ENCODE results near the gene UBQLN4. TPM values are rescaled to one million over a fixed set of nuclear protein-coding genes. Genes with fewer than 3 reads are reported as not detected.

The UBQLN4 gene
- total and polyA plus RNA-seq, 2 donors (not counting 3 experiments of a cell fraction or from before 2014, with no cell fraction given), result 50.5 to 50.8 TPM

- no peak overlapping the region for H3K4me3 ChIP-seq (replicated peaks in 1 of 3; ENCODE audit: insufficient read depth in 1 of 3, low read depth in 1 of 3, low read length in 3 of 3)
- no peaks in the 10 kb centered on the region for H3K9me1 ChIP-seq (replicated peaks; ENCODE audit: control insufficient read depth, extremely low read depth, insufficient read depth, low read length)
- no peaks in the 10 kb centered on the region for H3K36me3 ChIP-seq (ENCODE audit: control insufficient read depth in 2 of 2, extremely low read depth in 1 of 2, insufficient read depth in 2 of 2, low read length in 2 of 2)
- H3K9me3 ChIP-seq (replicated peaks; ENCODE audit: control insufficient read depth, insufficient read depth, low read length), result no peaks in the 10 kb centered on the region
- POLR2A ChIA-PET, result interaction anchor here (0.5 kb wide), 1 partner anchor 247 kb away, joined by 4 read pairs; no protein-coding TSS in a partner anchor
- no peak overlapping the region for H3K9ac ChIP-seq (replicated peaks; ENCODE audit: extremely low read depth, insufficient read depth, low read length)
- BruUV-seq (replicated peaks), result no TSS peak
- TF ChIP-seq EZH2 (IDR thresholded peaks at IDR 0.05; ENCODE audit: borderline replicate concordance, low read depth, low read length, severe bottlenecking), result no peak
- no peak for TF ChIP-seq POLR2A (IDR thresholded peaks at IDR 0.05; ENCODE audit: low read depth, low read length)
- TF ChIP-seq, protein P1, sequence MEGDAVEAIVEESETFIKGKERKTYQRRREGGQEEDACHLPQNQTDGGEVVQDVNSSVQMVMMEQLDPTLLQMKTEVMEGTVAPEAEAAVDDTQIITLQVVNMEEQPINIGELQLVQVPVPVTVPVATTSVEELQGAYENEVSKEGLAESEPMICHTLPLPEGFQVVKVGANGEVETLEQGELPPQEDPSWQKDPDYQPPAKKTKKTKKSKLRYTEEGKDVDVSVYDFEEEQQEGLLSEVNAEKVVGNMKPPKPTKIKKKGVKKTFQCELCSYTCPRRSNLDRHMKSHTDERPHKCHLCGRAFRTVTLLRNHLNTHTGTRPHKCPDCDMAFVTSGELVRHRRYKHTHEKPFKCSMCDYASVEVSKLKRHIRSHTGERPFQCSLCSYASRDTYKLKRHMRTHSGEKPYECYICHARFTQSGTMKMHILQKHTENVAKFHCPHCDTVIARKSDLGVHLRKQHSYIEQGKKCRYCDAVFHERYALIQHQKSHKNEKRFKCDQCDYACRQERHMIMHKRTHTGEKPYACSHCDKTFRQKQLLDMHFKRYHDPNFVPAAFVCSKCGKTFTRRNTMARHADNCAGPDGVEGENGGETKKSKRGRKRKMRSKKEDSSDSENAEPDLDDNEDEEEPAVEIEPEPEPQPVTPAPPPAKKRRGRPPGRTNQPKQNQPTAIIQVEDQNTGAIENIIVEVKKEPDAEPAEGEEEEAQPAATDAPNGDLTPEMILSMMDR (IDR thresholded peaks at IDR 0.05; ENCODE audit: extremely low read depth in 1 of 2, insufficient read depth in 1 of 2, low read depth in 1 of 2, low read length in 2 of 2), result no peak
- no peak for TF ChIP-seq FOS (IDR thresholded peaks at IDR 0.05; ENCODE audit: borderline replicate concordance, insufficient read depth, low read length)
- no peak for TF ChIP-seq GATA2 (IDR thresholded peaks at IDR 0.05; ENCODE audit: insufficient read depth, insufficient read length, low read depth, low read length)
- TF ChIP-seq, protein P2, sequence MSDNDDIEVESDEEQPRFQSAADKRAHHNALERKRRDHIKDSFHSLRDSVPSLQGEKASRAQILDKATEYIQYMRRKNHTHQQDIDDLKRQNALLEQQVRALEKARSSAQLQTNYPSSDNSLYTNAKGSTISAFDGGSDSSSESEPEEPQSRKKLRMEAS (IDR thresholded peaks at IDR 0.05; ENCODE audit: insufficient read depth, insufficient read length), result no peak
- no peak for TF ChIP-seq JUN (IDR thresholded peaks at IDR 0.05; ENCODE audit: borderline replicate concordance, insufficient read depth, insufficient read length, low read depth)
- TF ChIP-seq MYC (IDR thresholded peaks at IDR 0.05; ENCODE audit: low read depth, low read length), result no peak
- no peak for TF ChIP-seq POLR2AphosphoS5 (IDR thresholded peaks at IDR 0.05; ENCODE audit: insufficient read depth, low read depth, low read length)
- H3K79me2 ChIP-seq (ENCODE audit: control insufficient read depth, insufficient read depth, low read length), result no peaks in the 10 kb centered on the region
- no peak overlapping the region for H2AFZ ChIP-seq (ENCODE audit: low read depth, low read length)
- CTCF ChIA-PET, result interaction anchor here (2.7 to 4.4 kb wide), 3 partner anchors 12 to 65 kb away, joined by 19 to 22 read pairs (median 19); no protein-coding TSS in a partner anchor
- FAIRE-seq, result no peak
- no peak overlapping the region for H3K27ac ChIP-seq (ENCODE audit: insufficient read depth, low read depth, low read length)
- no peak for DNase-seq (ENCODE audit: low read depth, low spot score)
- H3K4me1 ChIP-seq (ENCODE audit: control insufficient read depth, extremely low read depth, insufficient read depth, low read length), result no peaks in the 10 kb centered on the region
- intact Hi-C loops (cut with micrococcal nuclease), result no loop called here
- no peak overlapping the region for H3K4me2 ChIP-seq (ENCODE audit: insufficient read depth, low read length)
- H3K27me3 ChIP-seq (ENCODE audit: control insufficient read depth in 2 of 2, insufficient read depth in 2 of 2, low read length in 2 of 2), result no peaks in the 10 kb centered on the region
- H4K20me1 ChIP-seq (replicated peaks; ENCODE audit: control insufficient read depth, extremely low read depth, insufficient read depth, low read length), result no peaks in the 10 kb centered on the region
- dilution Hi-C loops (cut with MboI; ENCODE audit: extremely low pct_ligation_motif_present, low sequenced_read_pairs), result no loop called here
Measured at GRCh38 chr1:156001662-156002171, 51.9 kb downstream of the UBQLN4 start.

Data from endothelial cell of umbilical vein (primary cell).